HepG2 (cell line): ENCODE measurements around the gene POMT1. TPM values are rescaled to one million over a fixed set of nuclear protein-coding genes. Genes with fewer than 3 reads are reported as not detected.

Source experiments
- ATAC-seq: fragments of 200-7000 bp; cut with Tn5 transposase; 3 replicates; pipeline ENCODE4 v1.9.1; 2020; ENCODE audit warnings: mild to moderate bottlenecking, moderate library complexity
- BruUV-seq: library from RNA; stranded (reverse); fragments of 400-500 nt; replicated peaks from 2 replicates; lab custom pipeline; 2021; lab: Mats Ljungman, UMichigan
- CTCF ChIA-PET: fragments of 300-600 bp; formaldehyde crosslinking; extraction: SDS; loops from one replicate; lab custom pipeline; 2021; ENCODE audit warnings: low total read pairs, inconsistent platforms, low intra/inter-chr PET ratio; lab: Yijun Ruan, JAX
- POLR2A ChIA-PET: fragments of 350-600 bp; sonication (Branson Sonifier 250); formaldehyde crosslinking; loops from one replicate; lab custom pipeline; 2020; ENCODE audit warnings: antibody characterized with exemption, inconsistent platforms; lab: Yijun Ruan, JAX
- DNase-seq: peaks from one replicate; pipeline ENCODE4 v3.0.0-alpha.2; 2015; ENCODE audit warnings: low spot score
- FAIRE-seq: peaks from 3 replicates; lab custom pipeline; 2011; peaks lifted over from hg19 to GRCh38; lab: Jason Lieb, UNC
- H2AFZ ChIP-seq: one replicate; pipeline ENCODE4 v1.6.1; 2011; ENCODE audit warnings: low read length, inconsistent platforms
- H3K27ac ChIP-seq: fragments of 300-600 bp; 3 replicates; pipeline ENCODE4 v1.8.0; 2011; ENCODE audit warnings: mixed run types, mild to moderate bottlenecking, mixed read lengths, low read length, inconsistent platforms; ENCODE audit not compliant: insufficient read depth; ENCODE audit errors: extremely low read length
- H3K27me3 ChIP-seq, 2 experiments: fragments of 200-600 bp in 1 of 2; 2 replicates in 1 of 2; 3 replicates in 1 of 2; pipeline versions ENCODE4 v1.6.0 to v1.8.0; 2011; ENCODE audit warnings: low read length in 2 of 2, mild to moderate bottlenecking in 2 of 2, moderate library complexity in 2 of 2, inconsistent platforms in 1 of 2; ENCODE audit not compliant: insufficient read depth in 2 of 2, control insufficient read depth in 1 of 2
- H3K36me3 ChIP-seq, 2 experiments: fragments of 200-600 bp in 1 of 2; replicated peaks in 1 of 2; 2 replicates in 1 of 2; 3 replicates in 1 of 2; pipeline versions ENCODE4 v1.5.1 to v1.8.0; 2011; ENCODE audit warnings: low read length in 2 of 2, inconsistent platforms in 1 of 2; ENCODE audit not compliant: insufficient read depth in 2 of 2, control insufficient read depth in 1 of 2
- H3K4me1 ChIP-seq: 2 replicates; pipeline ENCODE4 v1.5.1; 2012; ENCODE audit warnings: low read length, inconsistent platforms; ENCODE audit not compliant: insufficient read depth
- H3K4me2 ChIP-seq: 2 replicates; pipeline ENCODE4 v1.6.0; 2011; ENCODE audit warnings: low read depth, low read length, inconsistent platforms
- H3K4me3 ChIP-seq, 3 experiments: fragments of 200-600 bp in 1 of 3; sonication (generic), shearing (Covaris generic) in 1 of 3; replicated peaks in 1 of 3; 2 replicates each; pipeline ENCODE4 v1.5.1; 2011 to 2016; ENCODE audit warnings: low read length in 3 of 3, inconsistent platforms in 2 of 3, low read depth in 2 of 3, mild to moderate bottlenecking in 2 of 3, control low read depth in 1 of 3, mixed read lengths in 1 of 3; ENCODE audit not compliant: insufficient read depth in 1 of 3
- H3K79me2 ChIP-seq: one replicate; pipeline ENCODE4 v1.6.1; 2011; ENCODE audit warnings: low read length, inconsistent platforms; ENCODE audit not compliant: insufficient read depth
- H3K9ac ChIP-seq: 2 replicates; pipeline ENCODE4 v1.6.0; 2011; ENCODE audit warnings: mild to moderate bottlenecking, low read depth, low read length, inconsistent platforms; ENCODE audit not compliant: insufficient read depth
- H3K9me3 ChIP-seq: 2 replicates; pipeline ENCODE4 v1.5.1; 2012; ENCODE audit warnings: mild to moderate bottlenecking, low read length
- H4K20me1 ChIP-seq: 2 replicates; pipeline ENCODE4 v1.6.0; 2011; ENCODE audit warnings: inconsistent platforms, mild to moderate bottlenecking, low read length, moderate library complexity; ENCODE audit not compliant: insufficient read depth
- AHR ChIP-seq: IDR thresholded peaks from 2 replicates; pipeline ENCODE4 v1.6.1; 2018; ENCODE audit warnings: missing genetic modification reagents, missing compliant biosample characterization
- HDAC1 ChIP-seq: sonication (generic); formaldehyde crosslinking; IDR thresholded peaks from 2 replicates; pipeline ENCODE4 v1.5.1; 2020; ENCODE audit warnings: mild to moderate bottlenecking, missing genetic modification reagents
- HHEX ChIP-seq: IDR thresholded peaks from 2 replicates; pipeline ENCODE4 v1.6.1; 2016; ENCODE audit warnings: control low read depth
- HNRNPH1 ChIP-seq: fragments of 200-400 bp; formaldehyde crosslinking; optimal IDR thresholded peaks from 2 replicates; pipeline ENCODE3; 2017; ENCODE audit warnings: mild to moderate bottlenecking, low read depth, low read length
- KLF13 ChIP-seq: sonication (generic); formaldehyde crosslinking; IDR thresholded peaks from 2 replicates; pipeline ENCODE4 v1.4.0; 2020; ENCODE audit warnings: mild to moderate bottlenecking, missing genetic modification reagents
- MIXL1 ChIP-seq: IDR thresholded peaks from 2 replicates; pipeline ENCODE4 v1.6.1; 2016
- SMARCC2 ChIP-seq: fragments of 450-650 bp; IDR thresholded peaks from 2 replicates; pipeline ENCODE4 v1.6.1; 2017; ENCODE audit warnings: antibody characterized with exemption, mild to moderate bottlenecking
- XBP1 ChIP-seq: sonication (generic); formaldehyde crosslinking; IDR thresholded peaks from 2 replicates; pipeline ENCODE4 v1.5.0; 2020; ENCODE audit warnings: missing genetic modification reagents
- ZNF20 ChIP-seq: sonication (generic); formaldehyde crosslinking; IDR thresholded peaks from 2 replicates; pipeline ENCODE4 v1.4.0; 2020; ENCODE audit warnings: mild to moderate bottlenecking, moderate library complexity, missing genetic modification reagents
- ZNF274 ChIP-seq: sonication (generic); formaldehyde crosslinking; IDR thresholded peaks from 2 replicates; pipeline ENCODE4 v1.5.1; 2020; ENCODE audit warnings: mild to moderate bottlenecking, missing genetic modification reagents
- ZNF280B ChIP-seq: sonication (generic); formaldehyde crosslinking; IDR thresholded peaks from 2 replicates; pipeline ENCODE4 v1.5.0; 2020; ENCODE audit warnings: missing genetic modification reagents, mild to moderate bottlenecking, borderline replicate concordance
- ZNF773 ChIP-seq: sonication (generic); formaldehyde crosslinking; IDR thresholded peaks from 2 replicates; pipeline ENCODE4 v1.4.0; 2020; ENCODE audit warnings: missing genetic modification reagents, borderline replicate concordance
- ZSCAN5A ChIP-seq: sonication (generic); formaldehyde crosslinking; IDR thresholded peaks from 2 replicates; pipeline ENCODE4 v1.8.0; 2022; ENCODE audit warnings: mild to moderate bottlenecking, missing genetic modification reagents, borderline replicate concordance
- whole genome bisulfite sequencing: methylation state at CpG from one replicate; pipeline ENCODE4 v1.1.6; 2017; ENCODE audit warnings: low lambda C conversion rate; 5-methylcytosine and 5-hydroxymethylcytosine counted together
- in situ Hi-C: cut with HindIII; loops from 2 replicates; pipeline ENCODE4 v1.10.0; 2017; ENCODE audit warnings: low pct_unique_long_range_greater_than_20kb; ENCODE audit not compliant: extremely low pct_ligation_motif_present
- intact Hi-C: fragments of 100-400 bp; cut with micrococcal nuclease; formaldehyde crosslinking; loops from one replicate; pipeline ENCODE4 v1.10.0; 2022; ENCODE audit not compliant: unreplicated experiment
- polyA plus RNA-seq, 8 experiments: library from polyadenylated mRNA; depleted of rRNA in 3 of 8; stranded (reverse) in 7 of 8; unstranded in 1 of 8; fragments of >200 nt; fragmentation: Illumina TruSeq in 4 of 8; extraction: Trizol in 4 of 8; gene quantifications; 2 replicates each; pipeline versions ENCODE4 v1.2.1 to v1.2.3, GENCODE V29; 2011 to 2016; ENCODE audit warnings: low read depth in 4 of 8, missing spikeins in 1 of 8, mixed read lengths in 1 of 8; ENCODE audit not compliant: insufficient read depth in 1 of 8
- total RNA-seq, 5 experiments: library from RNA; depleted of rRNA; stranded (reverse); fragments of >200 nt; fragmentation: Illumina TruSeq; extraction: Trizol; gene quantifications; 2 replicates each; pipeline ENCODE4 v1.2.3, GENCODE V29; 2016; ENCODE audit warnings: low read depth in 1 of 5
- TF ChIP-seq, protein P1 (sequence below): sonication (generic); formaldehyde crosslinking; IDR thresholded peaks from 2 replicates; pipeline ENCODE4 v1.4.0; 2020; ENCODE audit warnings: missing genetic modification reagents
- TF ChIP-seq, protein P2 (sequence below): sonication (generic); formaldehyde crosslinking; IDR thresholded peaks from 2 replicates; pipeline ENCODE4 v1.4.0; 2020; ENCODE audit warnings: missing genetic modification reagents, borderline replicate concordance
- TF ChIP-seq, protein P3 (sequence below): IDR thresholded peaks from 2 replicates; pipeline ENCODE4 v1.6.1; 2018; ENCODE audit warnings: missing genetic modification reagents

The POMT1 gene
- total and polyA plus RNA-seq, 2 of the 13 experiments (the other 11 are each of a cell fraction or from before 2014, with no cell fraction given) = 21.6 to 22.7 TPM

DNA sequence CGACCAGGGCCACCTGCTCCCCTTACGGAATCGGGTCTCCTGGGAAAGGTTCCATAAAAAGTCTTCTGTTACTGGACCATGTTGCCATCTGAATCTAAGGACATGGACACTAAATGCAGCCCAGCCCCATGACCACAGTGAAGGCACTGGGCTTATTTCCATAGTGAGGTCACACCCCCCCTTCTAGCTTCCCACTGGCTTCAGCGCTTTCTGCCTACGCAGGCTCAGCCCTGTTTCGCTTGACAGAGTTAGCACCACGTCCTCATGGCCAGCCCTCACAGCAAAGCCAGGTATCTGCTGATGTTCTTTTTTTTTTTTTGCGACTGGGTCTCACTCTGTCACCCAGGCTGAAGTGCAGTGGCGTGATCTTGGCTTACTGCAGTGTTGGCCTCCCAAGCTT, 14.2 kb downstream of the POMT1 start:
- DNase-seq (no peak), FAIRE-seq (no peak), ATAC-seq (no peak)
- Histone ChIP-seq H3K27ac (no peak overlapping the region), H3K9ac (no peak overlapping the region), H3K4me2 (no peak overlapping the region), H2AFZ (no peak overlapping the region), H4K20me1 (no peaks in the 10 kb centered on the region), H3K9me3 (no peaks in the 10 kb centered on the region), H3K27me3 (no peaks in the 10 kb centered on the region), H3K36me3 (peaks cover 23 to 67% of the 10 kb centered on the region in 2 experiments), H3K4me1 (peaks cover 4% of the 10 kb centered on the region), H3K79me2 (no peaks in the 10 kb centered on the region), H3K4me3 (no peak overlapping the region)
- intact Hi-C loops (no loop called here), in situ Hi-C loops (no loop called here)
- POLR2A ChIA-PET = no interaction called here
- CTCF ChIA-PET = no interaction called here
- 98% methylated on average over 9 of the region's 9 CpGs for WGBS
- BruUV-seq = no TSS peak
- no peak for TF ChIP-seq ZNF280B (CRISPR knock-in tag)
- TF ChIP-seq HNRNPH1 = no peak
- TF ChIP-seq ZNF773 (CRISPR knock-in tag) = no peak
- TF ChIP-seq, protein P1, sequence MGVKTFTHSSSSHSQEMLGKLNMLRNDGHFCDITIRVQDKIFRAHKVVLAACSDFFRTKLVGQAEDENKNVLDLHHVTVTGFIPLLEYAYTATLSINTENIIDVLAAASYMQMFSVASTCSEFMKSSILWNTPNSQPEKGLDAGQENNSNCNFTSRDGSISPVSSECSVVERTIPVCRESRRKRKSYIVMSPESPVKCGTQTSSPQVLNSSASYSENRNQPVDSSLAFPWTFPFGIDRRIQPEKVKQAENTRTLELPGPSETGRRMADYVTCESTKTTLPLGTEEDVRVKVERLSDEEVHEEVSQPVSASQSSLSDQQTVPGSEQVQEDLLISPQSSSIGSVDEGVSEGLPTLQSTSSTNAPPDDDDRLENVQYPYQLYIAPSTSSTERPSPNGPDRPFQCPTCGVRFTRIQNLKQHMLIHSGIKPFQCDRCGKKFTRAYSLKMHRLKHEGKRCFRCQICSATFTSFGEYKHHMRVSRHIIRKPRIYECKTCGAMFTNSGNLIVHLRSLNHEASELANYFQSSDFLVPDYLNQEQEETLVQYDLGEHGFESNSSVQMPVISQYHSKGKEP (CRISPR knock-in tag) = no peak
- no peak for TF ChIP-seq KLF13 (CRISPR knock-in tag)
- TF ChIP-seq, protein P2, sequence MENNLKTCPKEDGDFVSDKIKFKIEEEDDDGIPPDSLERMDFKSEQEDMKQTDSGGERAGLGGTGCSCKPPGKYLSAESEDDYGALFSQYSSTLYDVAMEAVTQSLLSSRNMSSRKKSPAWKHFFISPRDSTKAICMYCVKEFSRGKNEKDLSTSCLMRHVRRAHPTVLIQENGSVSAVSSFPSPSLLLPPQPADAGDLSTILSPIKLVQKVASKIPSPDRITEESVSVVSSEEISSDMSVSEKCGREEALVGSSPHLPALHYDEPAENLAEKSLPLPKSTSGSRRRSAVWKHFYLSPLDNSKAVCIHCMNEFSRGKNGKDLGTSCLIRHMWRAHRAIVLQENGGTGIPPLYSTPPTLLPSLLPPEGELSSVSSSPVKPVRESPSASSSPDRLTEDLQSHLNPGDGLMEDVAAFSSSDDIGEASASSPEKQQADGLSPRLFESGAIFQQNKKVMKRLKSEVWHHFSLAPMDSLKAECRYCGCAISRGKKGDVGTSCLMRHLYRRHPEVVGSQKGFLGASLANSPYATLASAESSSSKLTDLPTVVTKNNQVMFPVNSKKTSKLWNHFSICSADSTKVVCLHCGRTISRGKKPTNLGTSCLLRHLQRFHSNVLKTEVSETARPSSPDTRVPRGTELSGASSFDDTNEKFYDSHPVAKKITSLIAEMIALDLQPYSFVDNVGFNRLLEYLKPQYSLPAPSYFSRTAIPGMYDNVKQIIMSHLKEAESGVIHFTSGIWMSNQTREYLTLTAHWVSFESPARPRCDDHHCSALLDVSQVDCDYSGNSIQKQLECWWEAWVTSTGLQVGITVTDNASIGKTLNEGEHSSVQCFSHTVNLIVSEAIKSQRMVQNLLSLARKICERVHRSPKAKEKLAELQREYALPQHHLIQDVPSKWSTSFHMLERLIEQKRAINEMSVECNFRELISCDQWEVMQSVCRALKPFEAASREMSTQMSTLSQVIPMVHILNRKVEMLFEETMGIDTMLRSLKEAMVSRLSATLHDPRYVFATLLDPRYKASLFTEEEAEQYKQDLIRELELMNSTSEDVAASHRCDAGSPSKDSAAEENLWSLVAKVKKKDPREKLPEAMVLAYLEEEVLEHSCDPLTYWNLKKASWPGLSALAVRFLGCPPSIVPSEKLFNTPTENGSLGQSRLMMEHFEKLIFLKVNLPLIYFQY = no peak
- no peak for TF ChIP-seq MIXL1 (CRISPR knock-in tag)
- no peak for TF ChIP-seq XBP1 (CRISPR knock-in tag)
- TF ChIP-seq HHEX = no peak
- no peak for TF ChIP-seq SMARCC2
- no peak for TF ChIP-seq HDAC1 (CRISPR knock-in tag)
- TF ChIP-seq ZNF274 (CRISPR knock-in tag) = no peak
- TF ChIP-seq, protein P3, sequence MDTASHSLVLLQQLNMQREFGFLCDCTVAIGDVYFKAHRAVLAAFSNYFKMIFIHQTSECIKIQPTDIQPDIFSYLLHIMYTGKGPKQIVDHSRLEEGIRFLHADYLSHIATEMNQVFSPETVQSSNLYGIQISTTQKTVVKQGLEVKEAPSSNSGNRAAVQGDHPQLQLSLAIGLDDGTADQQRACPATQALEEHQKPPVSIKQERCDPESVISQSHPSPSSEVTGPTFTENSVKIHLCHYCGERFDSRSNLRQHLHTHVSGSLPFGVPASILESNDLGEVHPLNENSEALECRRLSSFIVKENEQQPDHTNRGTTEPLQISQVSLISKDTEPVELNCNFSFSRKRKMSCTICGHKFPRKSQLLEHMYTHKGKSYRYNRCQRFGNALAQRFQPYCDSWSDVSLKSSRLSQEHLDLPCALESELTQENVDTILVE (CRISPR knock-in tag) = no peak
- no peak for TF ChIP-seq AHR
- no peak for TF ChIP-seq ZSCAN5A (CRISPR knock-in tag)
- TF ChIP-seq ZNF20 (CRISPR knock-in tag) = no peak
